Measurements from ENCODE around the gene ZFY. TPM values are rescaled to one million over a fixed set of nuclear protein-coding genes. Genes with fewer than 3 reads are reported as not detected.

Gene ZFY
- total RNA-seq, 1 experiment from 2014 or later: 3.5 TPM

DNA sequence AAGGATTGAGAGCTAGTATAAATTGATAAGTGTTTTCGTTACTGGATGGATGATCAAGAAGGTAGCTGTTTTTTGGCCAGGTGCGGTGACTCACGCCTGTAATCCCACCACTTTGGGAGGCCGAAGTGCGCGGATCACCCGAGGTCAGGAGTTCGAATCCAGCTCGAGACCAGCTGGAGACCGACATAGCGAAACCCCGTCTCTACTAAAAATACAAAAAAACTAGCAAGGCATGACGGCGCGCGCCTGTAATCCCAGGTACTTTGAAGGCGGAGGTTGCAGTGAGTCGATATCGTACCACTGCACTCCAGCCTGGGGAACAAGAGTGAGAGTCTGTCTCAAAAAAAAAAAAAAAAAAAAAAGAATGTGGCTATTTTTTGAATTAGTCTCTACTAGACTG, 2.0 kb downstream of the ZFY start:
- no peak for ATAC-seq
- no peak overlapping the region for H2AFZ ChIP-seq (ENCODE audit: low read depth, low read length, poor library complexity, severe bottlenecking)
- H3K4me3 ChIP-seq (replicated peaks in 1 of 2; ENCODE audit: low read depth in 1 of 2, low read length in 2 of 2): peak overlapping the region; percentile 41 to 53; a peak in 3 of 4 replicates
- no TSS peak for BruUV-seq (replicated peaks)
- ChIA-PET CTCF (no interaction called here), POLR2A (no interaction called here), RAD21 (ENCODE audit: low non-redundant PET in 1 of 2, low total read pairs in 2 of 2, uncharacterized antibody in 2 of 2, unreplicated experiment in 2 of 2) (no interaction called here)
- no peaks in the 10 kb centered on the region for H4K20me1 ChIP-seq (ENCODE audit: insufficient read depth)
- no peaks in the 10 kb centered on the region for H3K27me3 ChIP-seq (ENCODE audit: insufficient read depth, low read length)
- peak overlapping the region; percentile 59 for H3K4me2 ChIP-seq (ENCODE audit: low read length)
- no peak for DNase-seq (ENCODE audit: low read depth, low spot score)
- no peaks in the 10 kb centered on the region for H3K36me3 ChIP-seq (ENCODE audit: control insufficient read depth in 1 of 2, insufficient read depth in 2 of 2, low read length in 2 of 2)
- no peaks in the 10 kb centered on the region for H3K9me3 ChIP-seq (ENCODE audit: control insufficient read depth in 1 of 2, insufficient read depth in 1 of 2, low read depth in 1 of 2, low read length in 2 of 2)
- no peaks in the 10 kb centered on the region for H3K9me2 ChIP-seq (ENCODE audit: insufficient read depth)
- H3K27ac ChIP-seq (ENCODE audit: low read depth, low read length): no peak overlapping the region
- no peaks in the 10 kb centered on the region for H3K79me2 ChIP-seq (ENCODE audit: insufficient read depth, low read length)
- no peak overlapping the region for H3K9ac ChIP-seq (ENCODE audit: low read length)
- no peak for TF ChIP-seq EGR1 (IDR thresholded peaks at IDR 0.05; ENCODE audit: low read depth)
- TF ChIP-seq POLR2AphosphoS5 (IDR thresholded peaks at IDR 0.05; ENCODE audit: low read depth, low read length): no peak
- no peak for TF ChIP-seq RAD21 (IDR thresholded peaks at IDR 0.05; ENCODE audit: low read depth)
- no peak for TF ChIP-seq SRF (IDR thresholded peaks at IDR 0.05; ENCODE audit: low read depth)
- no peak for TF ChIP-seq SP1 (IDR thresholded peaks at IDR 0.05; ENCODE audit: low read depth)
- TF ChIP-seq, protein P1, sequence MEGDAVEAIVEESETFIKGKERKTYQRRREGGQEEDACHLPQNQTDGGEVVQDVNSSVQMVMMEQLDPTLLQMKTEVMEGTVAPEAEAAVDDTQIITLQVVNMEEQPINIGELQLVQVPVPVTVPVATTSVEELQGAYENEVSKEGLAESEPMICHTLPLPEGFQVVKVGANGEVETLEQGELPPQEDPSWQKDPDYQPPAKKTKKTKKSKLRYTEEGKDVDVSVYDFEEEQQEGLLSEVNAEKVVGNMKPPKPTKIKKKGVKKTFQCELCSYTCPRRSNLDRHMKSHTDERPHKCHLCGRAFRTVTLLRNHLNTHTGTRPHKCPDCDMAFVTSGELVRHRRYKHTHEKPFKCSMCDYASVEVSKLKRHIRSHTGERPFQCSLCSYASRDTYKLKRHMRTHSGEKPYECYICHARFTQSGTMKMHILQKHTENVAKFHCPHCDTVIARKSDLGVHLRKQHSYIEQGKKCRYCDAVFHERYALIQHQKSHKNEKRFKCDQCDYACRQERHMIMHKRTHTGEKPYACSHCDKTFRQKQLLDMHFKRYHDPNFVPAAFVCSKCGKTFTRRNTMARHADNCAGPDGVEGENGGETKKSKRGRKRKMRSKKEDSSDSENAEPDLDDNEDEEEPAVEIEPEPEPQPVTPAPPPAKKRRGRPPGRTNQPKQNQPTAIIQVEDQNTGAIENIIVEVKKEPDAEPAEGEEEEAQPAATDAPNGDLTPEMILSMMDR (IDR thresholded peaks at IDR 0.05 in 2 of 3, conservative IDR thresholded peaks at IDR 0.05 in 1 of 3; ENCODE audit: borderline replicate concordance in 1 of 3, insufficient read depth in 1 of 3, low read depth in 2 of 3, low read length in 2 of 3): no peak
- no peak for TF ChIP-seq POLR2A (IDR thresholded peaks at IDR 0.05; ENCODE audit: borderline replicate concordance, extremely low read depth, insufficient read depth, insufficient read length)
- TF ChIP-seq ZNF274 (IDR thresholded peaks at IDR 0.05; ENCODE audit: low read depth, low read length): no peak
- TF ChIP-seq SIN3A (IDR thresholded peaks at IDR 0.05; ENCODE audit: low read depth): no peak
- TF ChIP-seq JUND (IDR thresholded peaks at IDR 0.05): no peak
- no peak for TF ChIP-seq EZH2phosphoT487 (IDR thresholded peaks at IDR 0.05; ENCODE audit: borderline replicate concordance)
- no peak for TF ChIP-seq ZFX (IDR thresholded peaks at IDR 0.05)
- TF ChIP-seq CBX3 (IDR thresholded peaks at IDR 0.05; ENCODE audit: low read depth): no peak
- TF ChIP-seq, protein P2, sequence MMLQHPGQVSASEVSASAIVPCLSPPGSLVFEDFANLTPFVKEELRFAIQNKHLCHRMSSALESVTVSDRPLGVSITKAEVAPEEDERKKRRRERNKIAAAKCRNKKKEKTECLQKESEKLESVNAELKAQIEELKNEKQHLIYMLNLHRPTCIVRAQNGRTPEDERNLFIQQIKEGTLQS (IDR thresholded peaks at IDR 0.05): no peak
- TF ChIP-seq EZH2 (IDR thresholded peaks at IDR 0.05): no peak
- TF ChIP-seq, protein P3, sequence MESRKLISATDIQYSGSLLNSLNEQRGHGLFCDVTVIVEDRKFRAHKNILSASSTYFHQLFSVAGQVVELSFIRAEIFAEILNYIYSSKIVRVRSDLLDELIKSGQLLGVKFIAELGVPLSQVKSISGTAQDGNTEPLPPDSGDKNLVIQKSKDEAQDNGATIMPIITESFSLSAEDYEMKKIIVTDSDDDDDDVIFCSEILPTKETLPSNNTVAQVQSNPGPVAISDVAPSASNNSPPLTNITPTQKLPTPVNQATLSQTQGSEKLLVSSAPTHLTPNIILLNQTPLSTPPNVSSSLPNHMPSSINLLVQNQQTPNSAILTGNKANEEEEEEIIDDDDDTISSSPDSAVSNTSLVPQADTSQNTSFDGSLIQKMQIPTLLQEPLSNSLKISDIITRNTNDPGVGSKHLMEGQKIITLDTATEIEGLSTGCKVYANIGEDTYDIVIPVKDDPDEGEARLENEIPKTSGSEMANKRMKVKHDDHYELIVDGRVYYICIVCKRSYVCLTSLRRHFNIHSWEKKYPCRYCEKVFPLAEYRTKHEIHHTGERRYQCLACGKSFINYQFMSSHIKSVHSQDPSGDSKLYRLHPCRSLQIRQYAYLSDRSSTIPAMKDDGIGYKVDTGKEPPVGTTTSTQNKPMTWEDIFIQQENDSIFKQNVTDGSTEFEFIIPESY (IDR thresholded peaks at IDR 0.05; ENCODE audit: extremely low read depth, insufficient replicate concordance, low read length): no peak
- TF ChIP-seq TCF7L2 (IDR thresholded peaks at IDR 0.05; ENCODE audit: borderline replicate concordance, extremely low read depth, insufficient read depth, insufficient read length): no peak
- TF ChIP-seq, protein P4, sequence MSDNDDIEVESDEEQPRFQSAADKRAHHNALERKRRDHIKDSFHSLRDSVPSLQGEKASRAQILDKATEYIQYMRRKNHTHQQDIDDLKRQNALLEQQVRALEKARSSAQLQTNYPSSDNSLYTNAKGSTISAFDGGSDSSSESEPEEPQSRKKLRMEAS (IDR thresholded peaks at IDR 0.05): no peak
- no peaks in the 10 kb centered on the region for H3K4me1 ChIP-seq (ENCODE audit: control insufficient read depth in 1 of 2, insufficient read depth in 2 of 2, low read length in 2 of 2)
- intact Hi-C loops (cut with micrococcal nuclease): no loop called here

Measured in HCT116 (cell line).